KBM-7 (cell line): ENCODE results near the gene VAT1.
"Not testable (repeated sequence)": the region's sequence is repeated elsewhere in the genome, so short reads cannot be mapped to it uniquely, and the experiment has no call there.

Experiments
- DNase-seq: peaks from one replicate; pipeline ENCODE4 v3.0.0-alpha.2; 2015
- in situ Hi-C: fragments of 300-500 bp; cut with MboI; formaldehyde crosslinking; loops from 2 replicates; pipeline ENCODE4 v1.14.3; 2020; ENCODE audit warnings: low sequenced_read_pairs, low pct_unique_long_range_greater_than_20kb, mixed read lengths

VAT1 gene

GRCh38 chr17:42985225-42985624 is 37.0 kb downstream of the VAT1 start:
- in situ Hi-C loops, result no loop called here
- peak; percentile 84 for DNase-seq

- no peak for DNase-seq
- in situ Hi-C loops, result no loop called here
Measured at GRCh38 chr17:42982266-42982665, 39.9 kb downstream of the VAT1 start.

- in situ Hi-C loops, result no loop called here
- DNase-seq, result peak; percentile 33
Measured at GRCh38 chr17:42980766-42981397, 41.3 kb downstream of the VAT1 start.

- in situ Hi-C loops, result no loop called here
- peak; percentile 90 for DNase-seq
Measured at GRCh38 chr17:42980274-42980765, 41.9 kb downstream of the VAT1 start, which contains the start of gene RUNDC1. RUNDC1 (plus strand) TSS chr17:42980565; CDS start chr17:42980577, 12 bp downstream.

- no peak for DNase-seq
- in situ Hi-C loops, result no loop called here
Measured at GRCh38 chr17:42979511-42980273, 42.5 kb downstream of the VAT1 start, which contains the start of gene PTGES3L. PTGES3L (minus strand) TSS chr17:42980080; CDS start chr17:42980053, 27 bp downstream.

GRCh38 chr17:42975701-42976100 is 46.5 kb downstream of the VAT1 start:
- in situ Hi-C loops, DNase-seq: not testable (repeated sequence)

- in situ Hi-C loops, result no loop called here
- no peak for DNase-seq
Measured at GRCh38 chr17:42975265-42975664, 46.9 kb downstream of the VAT1 start.

- DNase-seq, in situ Hi-C loops: not testable (repeated sequence)
Measured at GRCh38 chr17:42973323-42973722, 48.9 kb downstream of the VAT1 start.

- in situ Hi-C loops, result no loop called here
- DNase-seq, result no peak
Measured at GRCh38 chr17:42971589-42971988, 50.6 kb downstream of the VAT1 start.

GRCh38 chr17:42969001-42969581 is 53.1 kb downstream of the VAT1 start:
- peak; percentile 38 for DNase-seq
- in situ Hi-C loops, result no loop called here

GRCh38 chr17:42967925-42968324 is 54.3 kb downstream of the VAT1 start:
- no peak for DNase-seq
- in situ Hi-C loops, result no loop called here
